Medulla oblongata (tissue), 1 donor: ENCODE data around the gene ZNF385D.
"Not testable (repeated sequence)": the region's sequence is repeated elsewhere in the genome, so short reads cannot be mapped to it uniquely, and the experiment has no call there.

ENCODE experiments used
- DNase-seq: peaks from one replicate; pipeline ENCODE4 v3.0.0-alpha.2; 2015; ENCODE audit errors: extremely low spot score

Gene ZNF385D

GRCh38 chr3:21378036-21378435 is 373.0 kb downstream of the ZNF385D start:
- not testable (repeated sequence) for DNase-seq

- DNase-seq, result no peak
These were observed 373.8 kb downstream of the ZNF385D start for GRCh38 chr3:21377071-21377769.

GRCh38 chr3:21372316-21372715 is 378.7 kb downstream of the ZNF385D start:
- DNase-seq, result no peak
